SH-SY5Y (cell line): ENCODE measurements around the gene IPCEF1.

Experiments
- GATA2 ChIP-seq: IDR thresholded peaks from 2 replicates; pipeline ENCODE4 v1.6.1; 2011; ENCODE audit warnings: mild to moderate bottlenecking, low read depth, low read length
- GATA3 ChIP-seq: IDR thresholded peaks from 2 replicates; pipeline ENCODE4 v1.6.1; 2011; ENCODE audit warnings: low read depth, mild to moderate bottlenecking, low read length, moderate library complexity

DNA sequence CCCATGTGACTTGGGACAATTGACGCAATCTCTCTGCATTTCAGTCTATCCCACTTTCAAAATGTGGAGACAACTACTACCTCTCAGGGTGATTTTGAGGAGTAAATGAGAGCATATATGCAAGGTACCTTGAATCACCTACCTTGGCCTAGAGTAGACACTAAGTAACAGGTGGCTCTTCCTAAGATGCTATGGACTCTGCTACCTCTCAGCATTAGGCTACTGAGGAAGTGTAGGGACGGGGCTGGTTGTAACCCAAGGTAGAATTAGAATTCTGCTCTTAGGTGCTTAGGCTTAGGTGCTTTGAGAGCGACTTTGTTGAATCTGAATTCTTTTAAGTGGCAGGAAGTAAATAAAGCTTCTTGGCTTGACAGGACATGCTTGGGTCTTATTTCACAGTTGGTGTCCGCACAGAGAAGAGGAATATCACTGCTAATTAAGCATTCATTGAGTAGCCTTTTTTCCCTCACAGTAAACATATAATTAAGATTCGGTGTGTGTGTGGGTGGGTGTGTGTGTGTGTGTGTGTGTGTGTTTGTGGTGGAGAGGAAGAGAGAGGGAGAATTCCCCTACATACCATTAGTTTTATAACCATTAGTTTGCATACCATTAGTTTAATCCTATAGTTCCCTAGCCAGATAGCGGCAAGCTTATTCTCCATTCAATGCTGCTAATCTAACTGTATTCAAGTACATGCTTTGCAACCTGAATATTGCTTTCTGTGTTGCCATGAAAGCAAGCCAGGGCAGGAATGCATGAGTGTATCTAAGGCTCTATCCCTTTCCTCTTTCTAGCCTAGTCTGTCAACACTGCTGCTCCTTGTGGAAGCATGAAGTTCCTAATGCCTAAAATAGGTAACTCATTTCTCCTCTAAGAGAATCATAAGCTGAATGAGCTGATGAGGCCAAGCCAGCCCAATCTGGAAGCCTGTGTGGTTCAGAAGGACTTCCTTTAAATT, 112.5 kb downstream of the IPCEF1 start:
- no peak for TF ChIP-seq GATA3
- no peak for TF ChIP-seq GATA2
